H4 (cell line): ENCODE results near the gene TRIM46. TPM values are rescaled to one million over a fixed set of nuclear protein-coding genes. Genes with fewer than 3 reads are reported as not detected.

ENCODE experiments used
- DNase-seq: peaks from one replicate; pipeline ENCODE4 v3.0.0-alpha.2; 2015; ENCODE audit warnings: low spot score
- total RNA-seq: library from RNA; depleted of rRNA; stranded (reverse); fragments of >200 nt; shearing (Covaris generic); gene quantifications from 2 replicates; pipeline ENCODE4 v1.2.3, GENCODE V29; 2014

Gene TRIM46
- total RNA-seq, 1 experiment from 2014 or later = 0.37 TPM

- no peak for DNase-seq
Measured at GRCh38 chr1:155171836-155172731, 1.6 kb upstream of the TRIM46 start.

GRCh38 chr1:155172732-155173477 is 744 bp upstream of the TRIM46 start, which contains the start of gene KRTCAP2:
TSS of gene KRTCAP2 (minus strand) at chr1:155173304. CDS start at chr1:155173224, 80 bp downstream.
- DNase-seq = peak; percentile 96

GRCh38 chr1:155174324-155175280 is 953 bp downstream of the TRIM46 start:
- no peak for DNase-seq

- no peak for DNase-seq
Measured at GRCh38 chr1:155175281-155175926, 1.8 kb downstream of the TRIM46 start.

GRCh38 chr1:155175927-155176371 is 2.3 kb downstream of the TRIM46 start:
- peak; percentile 15 for DNase-seq

GRCh38 chr1:155176544-155177071 is 3.0 kb downstream of the TRIM46 start:
- DNase-seq = peak; percentile 71

- DNase-seq = peak; percentile 3
Measured at GRCh38 chr1:155177192-155177917, 3.7 kb downstream of the TRIM46 start.

- DNase-seq = no peak
Measured at GRCh38 chr1:155177918-155178281, 4.3 kb downstream of the TRIM46 start.

GRCh38 chr1:155178441-155179111 is 4.9 kb downstream of the TRIM46 start:
- no peak for DNase-seq

- DNase-seq = no peak
Measured at GRCh38 chr1:155179112-155180031, 5.7 kb downstream of the TRIM46 start.

GRCh38 chr1:155181371-155182051 is 7.9 kb downstream of the TRIM46 start:
- DNase-seq = no peak

GRCh38 chr1:155182052-155182550 is 8.5 kb downstream of the TRIM46 start:
- no peak for DNase-seq

GRCh38 chr1:155183775-155184221 is 10.1 kb downstream of the TRIM46 start:
- DNase-seq = no peak

- no peak for DNase-seq
Measured at GRCh38 chr1:155184351-155184811, 10.7 kb downstream of the TRIM46 start.

- no peak for DNase-seq
Measured at GRCh38 chr1:155184835-155185782, 11.5 kb downstream of the TRIM46 start.

- no peak for DNase-seq
Measured at GRCh38 chr1:155185783-155186066, 12.1 kb downstream of the TRIM46 start.
